Esophagus muscularis mucosa (tissue), 4 donors: ENCODE measurements around the gene THSD4. TPM values are rescaled to one million over a fixed set of nuclear protein-coding genes. Genes with fewer than 3 reads are reported as not detected.

Experiments used
- DNase-seq: peaks from one replicate; pipeline ENCODE4 v3.0.0-alpha.2; 2017; ENCODE audit errors: extremely low spot score
- H3K27ac ChIP-seq, 4 donors: fragments of 200-600 bp; sonication (generic); replicated peaks in 1 of 4; 1 replicate in 3 of 4; 2 replicates in 1 of 4; pipeline ENCODE4 v1.5.1; 2016 to 2019; ENCODE audit warnings: mild to moderate bottlenecking in 1 of 4
- H3K27me3 ChIP-seq, 4 donors: fragments of 200-600 bp; sonication (generic); one replicate each; pipeline versions ENCODE4 v1.5.1 to v1.6.0; 2016 to 2019
- H3K36me3 ChIP-seq, 4 donors: fragments of 200-600 bp; sonication (generic); one replicate each; pipeline ENCODE4 v1.5.1; 2016 to 2019
- H3K4me1 ChIP-seq, 4 donors: fragments of 200-600 bp; sonication (generic); one replicate each; pipeline ENCODE4 v1.5.1; 2016 to 2019
- H3K4me3 ChIP-seq, 4 donors: fragments of 200-600 bp; sonication (generic); 1 replicate in 2 of 4; 2 replicates in 2 of 4; pipeline ENCODE4 v1.5.1; 2016 to 2019; ENCODE audit warnings: mild to moderate bottlenecking in 4 of 4, moderate library complexity in 1 of 4
- H3K9me3 ChIP-seq, 4 donors: fragments of 200-600 bp; sonication (generic); 1 replicate in 3 of 4; 2 replicates in 1 of 4; pipeline ENCODE4 v1.5.1; 2016 to 2019
- EP300 ChIP-seq: sonication (generic); formaldehyde crosslinking; IDR thresholded peaks from one replicate; pipeline ENCODE4 v1.6.1; 2017; ENCODE audit warnings: antibody characterized with exemption
- POLR2A ChIP-seq: fragments of 450-650 bp; IDR thresholded peaks from one replicate; pipeline ENCODE4 v1.6.1; 2017; ENCODE audit warnings: antibody characterized with exemption, moderate library complexity, mild to moderate bottlenecking, low read depth
- POLR2AphosphoS5 ChIP-seq, 2 donors: sonication (generic); formaldehyde crosslinking; IDR thresholded peaks; one replicate each; pipeline ENCODE4 v1.6.1; 2017; ENCODE audit warnings: antibody characterized with exemption in 2 of 2
- WGBS: methylation state at CpG from one replicate; pipeline ENCODE4 v1.1.5; 2018; 5-methylcytosine and 5-hydroxymethylcytosine counted together
- intact Hi-C: fragments of 100-400 bp; cut with DNase I; formaldehyde crosslinking; loops from one replicate; pipeline ENCODE4 v1.15.1; 2023
- total RNA-seq, 4 donors: library from RNA; depleted of rRNA; stranded (reverse); fragments of >200 nt; gene quantifications; one replicate each; pipeline versions ENCODE4 v1.1.0 to v1.2.1, GENCODE V29; 2016
- TF ChIP-seq, protein P1 (sequence below), 3 experiments: fragments of 200-600 bp in 2 of 3; fragments of 450-650 bp in 1 of 3; sonication (generic) in 2 of 3; IDR thresholded peaks; one replicate each; pipeline ENCODE4 v1.5.1; 2017 to 2019; ENCODE audit warnings: antibody characterized with exemption in 3 of 3, mild to moderate bottlenecking in 2 of 3, moderate library complexity in 1 of 3

The THSD4 gene
- total RNA-seq, 4 donors from 2014 or later: 3.2 to 6.6 (median 5.6) TPM

DNA sequence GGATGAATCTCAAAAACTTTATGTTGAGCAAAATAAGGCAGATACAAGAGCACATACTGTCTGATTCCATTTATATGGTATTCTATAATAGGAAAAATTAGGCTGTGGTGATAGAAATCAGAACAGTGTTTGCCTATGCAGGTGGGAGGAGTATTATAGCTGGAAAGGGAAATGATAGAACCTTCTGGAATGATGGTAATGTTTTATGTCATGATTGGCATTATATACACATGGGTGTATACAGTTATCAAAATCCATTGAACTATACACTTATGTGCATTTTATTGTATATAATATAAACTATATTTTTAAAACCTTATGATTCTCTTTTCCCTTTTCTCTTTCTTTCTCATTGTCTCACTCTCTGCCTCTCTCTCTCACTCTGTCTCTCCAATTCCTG lies 156.1 kb downstream of the THSD4 start:
- Histone ChIP-seq H3K36me3 (no peaks in the 10 kb centered on the region), H3K4me1 (no peaks in the 10 kb centered on the region)

DNA sequence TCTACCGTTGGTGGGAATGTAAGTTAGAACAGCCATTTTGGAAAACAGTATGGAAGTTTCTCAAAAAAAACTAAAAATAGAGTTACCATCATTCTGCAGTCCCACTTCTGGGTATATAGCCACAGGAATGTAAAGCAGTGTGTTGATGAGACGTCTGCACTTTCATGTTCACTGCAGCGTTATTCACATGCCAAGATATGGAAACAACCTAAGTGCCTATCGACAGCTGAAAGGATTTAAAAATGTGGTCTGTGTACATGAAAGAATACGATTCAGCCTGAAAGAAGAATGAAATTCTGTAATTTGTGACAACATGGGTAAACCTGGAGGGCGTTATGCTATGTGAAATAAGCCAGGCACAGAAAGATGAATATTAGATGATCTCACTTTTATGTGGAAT lies 157.7 kb downstream of the THSD4 start:
- intact Hi-C loops: no loop called here
- Histone ChIP-seq H3K4me3 (no peak overlapping the region), H3K27ac (no peak overlapping the region), H3K4me1 (peaks cover 0 to 4% (median 3%) of the 10 kb centered on the region in 4 donors), H3K27me3 (no peaks in the 10 kb centered on the region), H3K36me3 (no peaks in the 10 kb centered on the region), H3K9me3 (no peaks in the 10 kb centered on the region)
- DNase-seq: no peak
- TF ChIP-seq POLR2A: no peak
- TF ChIP-seq, protein P1, sequence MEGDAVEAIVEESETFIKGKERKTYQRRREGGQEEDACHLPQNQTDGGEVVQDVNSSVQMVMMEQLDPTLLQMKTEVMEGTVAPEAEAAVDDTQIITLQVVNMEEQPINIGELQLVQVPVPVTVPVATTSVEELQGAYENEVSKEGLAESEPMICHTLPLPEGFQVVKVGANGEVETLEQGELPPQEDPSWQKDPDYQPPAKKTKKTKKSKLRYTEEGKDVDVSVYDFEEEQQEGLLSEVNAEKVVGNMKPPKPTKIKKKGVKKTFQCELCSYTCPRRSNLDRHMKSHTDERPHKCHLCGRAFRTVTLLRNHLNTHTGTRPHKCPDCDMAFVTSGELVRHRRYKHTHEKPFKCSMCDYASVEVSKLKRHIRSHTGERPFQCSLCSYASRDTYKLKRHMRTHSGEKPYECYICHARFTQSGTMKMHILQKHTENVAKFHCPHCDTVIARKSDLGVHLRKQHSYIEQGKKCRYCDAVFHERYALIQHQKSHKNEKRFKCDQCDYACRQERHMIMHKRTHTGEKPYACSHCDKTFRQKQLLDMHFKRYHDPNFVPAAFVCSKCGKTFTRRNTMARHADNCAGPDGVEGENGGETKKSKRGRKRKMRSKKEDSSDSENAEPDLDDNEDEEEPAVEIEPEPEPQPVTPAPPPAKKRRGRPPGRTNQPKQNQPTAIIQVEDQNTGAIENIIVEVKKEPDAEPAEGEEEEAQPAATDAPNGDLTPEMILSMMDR (IDR thresholded peaks at IDR 0.05): no peak
- TF ChIP-seq POLR2AphosphoS5 (IDR thresholded peaks at IDR 0.05): no peak
- no peak for TF ChIP-seq EP300
- WGBS: 71% methylated on average over 6 of the region's 6 CpGs

More for the DNA sequence above, 156.1 kb downstream of the THSD4 start:
- Histone ChIP-seq H3K27me3 (no peaks in the 10 kb centered on the region), H3K9me3 (no peaks in the 10 kb centered on the region), H3K4me3 (no peak overlapping the region), H3K27ac (no peak overlapping the region)
- intact Hi-C loops: no loop called here
- no peak for DNase-seq
- TF ChIP-seq POLR2A (no peak), POLR2AphosphoS5 (IDR thresholded peaks at IDR 0.05) (no peak), EP300 (no peak)
- TF ChIP-seq, protein P1 (IDR thresholded peaks at IDR 0.05): no peak

DNA sequence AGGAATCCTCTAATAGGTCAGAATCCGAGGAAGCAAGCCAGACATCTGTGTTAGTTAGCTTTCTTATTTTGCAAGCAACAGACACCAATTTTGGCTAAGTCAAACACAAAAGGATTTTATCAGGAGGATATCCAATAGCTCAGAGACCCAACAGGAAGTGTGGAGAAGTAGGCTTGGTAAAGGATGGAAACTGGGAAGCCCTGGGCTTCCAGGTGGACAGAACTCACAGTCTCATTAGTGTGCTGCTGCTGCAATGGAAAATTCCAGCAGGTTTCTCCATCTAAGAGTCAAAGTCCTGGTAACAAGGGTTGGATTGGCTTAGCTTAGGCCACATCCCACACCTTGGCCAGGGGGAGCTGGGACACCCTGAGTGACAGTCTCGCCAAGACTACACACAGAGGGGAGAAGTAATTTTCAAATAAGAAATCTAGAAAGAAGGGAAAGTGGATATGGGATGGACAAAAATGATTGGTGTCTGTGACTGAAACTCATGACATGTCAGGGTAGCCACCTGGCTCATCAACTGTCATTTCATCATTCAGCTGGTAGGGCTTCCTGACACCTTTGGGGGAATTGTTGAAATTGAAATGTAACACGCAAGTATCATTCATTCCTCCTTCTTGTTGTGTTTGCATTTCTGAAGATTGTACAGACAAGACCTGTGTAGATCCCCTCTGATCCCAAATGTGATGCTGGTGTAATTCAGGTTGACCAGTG lies 158.6 kb downstream of the THSD4 start:
- Histone ChIP-seq H3K9me3 (no peaks in the 10 kb centered on the region), H3K36me3 (no peaks in the 10 kb centered on the region), H3K4me3 (no peak overlapping the region), H3K27ac (no peak overlapping the region), H3K27me3 (no peaks in the 10 kb centered on the region), H3K4me1 (peaks cover 9 to 14% (median 12%) of the 10 kb centered on the region in 4 donors)
- DNase-seq: no peak
- 93% methylated on average over 3 of the region's 3 CpGs for WGBS
- intact Hi-C loops: no loop called here
- TF ChIP-seq, protein P1 (IDR thresholded peaks at IDR 0.05): no peak
- TF ChIP-seq EP300: no peak
- TF ChIP-seq POLR2A: no peak
- no peak for TF ChIP-seq POLR2AphosphoS5 (IDR thresholded peaks at IDR 0.05)

DNA sequence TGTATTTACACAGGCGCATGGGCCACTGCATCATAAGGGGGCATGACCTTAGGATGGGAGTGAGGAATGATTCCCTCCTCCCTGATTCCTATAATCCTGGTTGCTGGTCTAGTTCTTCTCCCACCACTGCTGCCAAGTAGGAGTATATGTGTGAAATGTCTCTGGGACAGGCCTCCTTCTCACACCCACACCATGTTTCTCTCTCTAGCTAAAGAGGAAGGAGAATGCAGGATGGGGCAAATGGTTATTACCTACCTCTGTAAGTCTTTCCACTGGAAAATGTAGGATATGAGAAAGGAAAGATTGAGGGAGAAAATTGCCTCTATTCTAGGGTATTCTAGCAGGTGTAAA lies 159.2 kb downstream of the THSD4 start:
- Histone ChIP-seq H3K4me1 (peaks cover 14 to 19% (median 17%) of the 10 kb centered on the region in 4 donors), H3K36me3 (no peaks in the 10 kb centered on the region), H3K4me3 (no peak overlapping the region), H3K27me3 (no peaks in the 10 kb centered on the region), H3K9me3 (no peaks in the 10 kb centered on the region), H3K27ac (no peak overlapping the region)
- no peak for DNase-seq
- intact Hi-C loops: no loop called here
- 83% methylated on average over 1 of the region's 1 CpG for WGBS
- TF ChIP-seq POLR2AphosphoS5 (IDR thresholded peaks at IDR 0.05) (no peak), POLR2A (no peak), EP300 (no peak)
- TF ChIP-seq, protein P1 (IDR thresholded peaks at IDR 0.05): no peak

- no peak for DNase-seq
- H3K4me1 ChIP-seq: peaks cover 21 to 26% (median 24%) of the 10 kb centered on the region in 4 donors
- TF ChIP-seq, protein P1 (IDR thresholded peaks at IDR 0.05): no peak
- TF ChIP-seq EP300: no peak
- TF ChIP-seq POLR2A: no peak
- no peak for TF ChIP-seq POLR2AphosphoS5 (IDR thresholded peaks at IDR 0.05)
- H3K36me3 ChIP-seq: no peaks in the 10 kb centered on the region
- intact Hi-C loops: no loop called here
- no peak overlapping the region for H3K4me3 ChIP-seq
- 82% methylated on average over 3 of the region's 3 CpGs for WGBS
- no peak overlapping the region for H3K27ac ChIP-seq
- H3K9me3 ChIP-seq: no peaks in the 10 kb centered on the region
- H3K27me3 ChIP-seq: no peaks in the 10 kb centered on the region
These were observed 159.8 kb downstream of the THSD4 start for GRCh38 chr15:71275098-71275497.
